Measurements from ENCODE around the gene MN1.
A peak's percentile ranks its signal among the peaks of the same experiment; 100 is the strongest.

Gene MN1

GRCh38 chr22:27782088-27782487 lies 19.5 kb downstream of the MN1 start:
- DNase-seq: no peak

- DNase-seq: peak in 1 of 4 experiments; percentile 4
These were observed 21.4 kb downstream of the MN1 start for GRCh38 chr22:27780161-27780575.

GRCh38 chr22:27779643-27780042 lies 21.9 kb downstream of the MN1 start:
- DNase-seq: no peak

GRCh38 chr22:27778294-27779090 lies 23.1 kb downstream of the MN1 start:
- DNase-seq: peak; percentile 7 to 48 (median 36)

- no peak for DNase-seq
These were observed 24.4 kb downstream of the MN1 start for GRCh38 chr22:27777128-27777527.

- no peak for DNase-seq
These were observed 25.0 kb downstream of the MN1 start for GRCh38 chr22:27776650-27776958.

GRCh38 chr22:27775758-27776649 lies 25.6 kb downstream of the MN1 start:
- peak in 2 of 4 experiments; percentile 13 to 22 for DNase-seq

GRCh38 chr22:27775087-27775698 lies 26.4 kb downstream of the MN1 start:
- no peak for DNase-seq

GRCh38 chr22:27774200-27774599 lies 27.4 kb downstream of the MN1 start:
- DNase-seq: no peak

- no peak for DNase-seq
These were observed 28.5 kb downstream of the MN1 start for GRCh38 chr22:27772984-27773498.

- DNase-seq: no peak
These were observed 29.2 kb downstream of the MN1 start for GRCh38 chr22:27772081-27772983.

- DNase-seq: no peak
These were observed 29.9 kb downstream of the MN1 start for GRCh38 chr22:27771637-27772036.

- DNase-seq: no peak
These were observed 32.5 kb downstream of the MN1 start for GRCh38 chr22:27769012-27769411.

- no peak for DNase-seq
These were observed 33.4 kb downstream of the MN1 start for GRCh38 chr22:27768027-27768653.

GRCh38 chr22:27766679-27767078 lies 34.9 kb downstream of the MN1 start:
- DNase-seq: no peak

GRCh38 chr22:27765706-27766291 lies 35.8 kb downstream of the MN1 start:
- no peak for DNase-seq

GRCh38 chr22:27764722-27765236 lies 36.8 kb downstream of the MN1 start:
- DNase-seq: no peak

- no peak for DNase-seq
These were observed 39.9 kb downstream of the MN1 start for GRCh38 chr22:27761665-27762064.

GRCh38 chr22:27761000-27761399 lies 40.6 kb downstream of the MN1 start:
- DNase-seq: no peak

- DNase-seq: no peak
These were observed 41.1 kb downstream of the MN1 start for GRCh38 chr22:27760474-27760873.
